PC-3 (cell line): Measurements from ENCODE around the gene LAMB4. TPM values are rescaled to one million over a fixed set of nuclear protein-coding genes. Genes with fewer than 3 reads are reported as not detected.

Experiments
- ATAC-seq: fragments of 200-7000 bp; cut with Tn5 transposase; 2 replicates; pipeline ENCODE4 v1.9.1; 2020; ENCODE audit warnings: mild to moderate bottlenecking, moderate library complexity
- BruUV-seq: library from RNA; stranded (reverse); fragments of 400-500 nt; replicated peaks from 2 replicates; lab custom pipeline; 2021; lab: Mats Ljungman, UMichigan
- CTCF ChIA-PET: fragments of 300-600 bp; sonication (Branson Sonifier 250); formaldehyde crosslinking; loops from one replicate; lab custom pipeline; 2022; ENCODE audit warnings: antibody characterized with exemption; lab: Charles Lee
- POLR2A ChIA-PET: fragments of 300-600 bp; sonication (Branson Sonifier 250); formaldehyde crosslinking; loops from one replicate; lab custom pipeline; 2022; ENCODE audit warnings: antibody characterized with exemption; ENCODE audit not compliant: unreplicated experiment; lab: Charles Lee
- DNase-seq: peaks from one replicate; pipeline ENCODE4 v3.0.0-alpha.2; 2015
- H2AFZ ChIP-seq: fragments of 300-600 bp; sonication (generic); 2 replicates; pipeline ENCODE4 v1.6.0; 2016; ENCODE audit warnings: antibody characterized with exemption, low read length
- H3F3A ChIP-seq: fragments of 300-600 bp; sonication (generic); one replicate; pipeline ENCODE4 v1.6.0; 2017; ENCODE audit warnings: antibody characterized with exemption, low read length, control low read depth, mild to moderate bottlenecking; ENCODE audit not compliant: unreplicated experiment
- H3K27ac ChIP-seq: fragments of 300-600 bp; sonication (generic); 2 replicates; pipeline ENCODE4 v1.5.1; 2016; ENCODE audit warnings: mild to moderate bottlenecking, low read length
- H3K27me3 ChIP-seq: fragments of 300-600 bp; sonication (generic); 2 replicates; pipeline ENCODE4 v1.6.1; 2016; ENCODE audit warnings: low read length, mixed read lengths
- H3K36me3 ChIP-seq: fragments of 300-600 bp; sonication (generic); 2 replicates; pipeline ENCODE4 v1.6.1; 2016; ENCODE audit warnings: low read depth, mixed run types, low read length, mixed read lengths
- H3K4me1 ChIP-seq: fragments of 300-600 bp; sonication (generic); 2 replicates; pipeline ENCODE4 v1.5.1; 2016; ENCODE audit warnings: low read length; ENCODE audit not compliant: insufficient read depth
- H3K4me2 ChIP-seq: fragments of 300-600 bp; sonication (generic); 2 replicates; pipeline ENCODE4 v1.6.0; 2016; ENCODE audit warnings: low read length
- H3K4me3 ChIP-seq: fragments of 300-600 bp; sonication (generic); 2 replicates; pipeline ENCODE4 v1.5.1; 2016; ENCODE audit warnings: mild to moderate bottlenecking, low read length, mixed read lengths
- H3K79me2 ChIP-seq: fragments of 300-600 bp; sonication (generic); 2 replicates; pipeline ENCODE4 v1.6.1; 2017; ENCODE audit warnings: low read length, mixed read lengths
- H3K9ac ChIP-seq: fragments of 300-600 bp; sonication (generic); 2 replicates; pipeline ENCODE4 v1.6.0; 2016; ENCODE audit warnings: mild to moderate bottlenecking, low read length
- H3K9me2 ChIP-seq: fragments of 300-600 bp; sonication (generic); replicated peaks from 2 replicates; pipeline ENCODE4 v1.6.1; 2016; ENCODE audit warnings: mixed run types, low read length, mixed read lengths
- H3K9me3 ChIP-seq: fragments of 300-600 bp; sonication (generic); 2 replicates; pipeline ENCODE4 v1.6.1; 2016; ENCODE audit warnings: low read length, mixed read lengths
- H4K20me1 ChIP-seq: fragments of 300-600 bp; sonication (generic); 2 replicates; pipeline ENCODE4 v1.6.1; 2016; ENCODE audit warnings: low read length, mixed read lengths
- CTCF ChIP-seq: fragments of 300-600 bp; sonication (generic); conservative IDR thresholded peaks from 2 replicates; pipeline ENCODE4 v1.5.1; 2017; ENCODE audit warnings: antibody characterized with exemption, low read depth, mild to moderate bottlenecking, low read length
- EZH2 ChIP-seq: fragments of 300-600 bp; sonication (generic); IDR thresholded peaks from one replicate; pipeline ENCODE4 v1.6.1; 2017; ENCODE audit warnings: antibody characterized with exemption, mild to moderate bottlenecking, low read length; ENCODE audit not compliant: unreplicated experiment
- EZH2phosphoT487 ChIP-seq: fragments of 300-600 bp; sonication (generic); IDR thresholded peaks from 2 replicates; pipeline ENCODE4 v1.6.1; 2018; ENCODE audit warnings: mild to moderate bottlenecking, antibody characterized with exemption, low read length, borderline replicate concordance
- intact Hi-C: fragments of 100-400 bp; cut with micrococcal nuclease; formaldehyde crosslinking; loops from 2 replicates; pipeline ENCODE4 v1.9.0; 2023
- total RNA-seq: library from RNA; depleted of rRNA; stranded (reverse); fragments of >200 nt; gene quantifications from 2 replicates; pipeline ENCODE4 v1.2.3, GENCODE V29; 2014

The LAMB4 gene
- total RNA-seq, 1 experiment from 2014 or later = 0.04 TPM

GRCh38 chr7:108136191-108136688 lies 6.1 kb upstream of the LAMB4 start:
- no peaks in the 10 kb centered on the region for H3K9me2 ChIP-seq
- no peaks in the 10 kb centered on the region for H3K27me3 ChIP-seq
- DNase-seq (no peak), ATAC-seq (no peak)
- TF ChIP-seq EZH2phosphoT487 (no peak), EZH2 (no peak), CTCF (no peak)
- ChIA-PET POLR2A (no interaction called here), CTCF (no interaction called here)
- BruUV-seq = no TSS peak
- H3K9me3 ChIP-seq = no peaks in the 10 kb centered on the region
- H2AFZ ChIP-seq = no peak overlapping the region
- H3K9ac ChIP-seq = no peak overlapping the region
- H3K79me2 ChIP-seq = no peaks in the 10 kb centered on the region
- no peaks in the 10 kb centered on the region for H3K4me1 ChIP-seq
- H3K36me3 ChIP-seq = no peaks in the 10 kb centered on the region
- H3F3A ChIP-seq = no peaks in the 10 kb centered on the region
- intact Hi-C loops = no loop called here
- H4K20me1 ChIP-seq = no peaks in the 10 kb centered on the region
- no peak overlapping the region for H3K27ac ChIP-seq
- H3K4me2 ChIP-seq = no peak overlapping the region
- no peak overlapping the region for H3K4me3 ChIP-seq

DNA sequence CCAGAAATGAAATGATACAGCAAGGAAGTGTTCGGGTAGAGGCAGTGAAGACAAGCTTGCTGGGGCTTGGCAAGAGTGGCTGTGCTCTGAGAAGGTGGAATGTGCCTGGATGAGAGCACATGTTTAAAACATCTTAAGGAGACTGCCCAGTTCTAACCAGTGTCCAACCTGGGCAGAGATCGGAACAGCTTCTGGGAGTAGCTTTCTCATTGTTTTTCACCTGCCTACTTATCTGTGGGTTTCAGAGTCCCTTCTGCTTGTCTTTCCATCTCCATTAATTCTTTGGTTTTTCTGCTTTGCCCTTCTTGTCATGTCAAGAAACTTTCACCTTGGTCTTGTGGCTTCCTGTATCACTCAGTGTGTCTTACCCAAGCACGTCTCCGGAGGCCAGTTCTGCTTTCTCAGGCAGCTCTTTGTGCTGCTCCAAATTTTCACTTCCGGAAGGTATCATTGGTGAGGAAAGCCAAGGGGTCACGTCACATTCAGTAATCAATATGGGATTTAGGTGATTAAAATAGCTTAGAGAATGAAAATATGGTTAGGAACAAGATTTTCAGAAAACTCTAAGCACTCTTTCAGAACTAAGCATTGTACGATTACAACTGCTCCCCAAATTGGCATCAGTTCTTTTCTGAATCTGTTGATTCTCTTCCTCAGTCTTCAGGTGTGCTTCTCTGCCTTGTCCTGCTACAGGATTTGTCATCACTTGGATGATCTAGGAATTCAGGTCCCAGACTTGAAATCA lies 5.5 kb upstream of the LAMB4 start:
- TF ChIP-seq EZH2phosphoT487 (no peak), CTCF (no peak), EZH2 (no peak)
- 0 out of 2 replicates have a peak, but pooled peaks cover 1% of the 10 kb centered on the region for H3K4me1 ChIP-seq
- ChIA-PET CTCF (no interaction called here), POLR2A (no interaction called here)
- no peak overlapping the region for H3K4me2 ChIP-seq
- no peaks in the 10 kb centered on the region for H3F3A ChIP-seq
- no peaks in the 10 kb centered on the region for H3K9me3 ChIP-seq
- H3K27me3 ChIP-seq = no peaks in the 10 kb centered on the region
- DNase-seq (no peak), ATAC-seq (no peak)
- H2AFZ ChIP-seq = no peak overlapping the region
- no peak overlapping the region for H3K4me3 ChIP-seq
- no peak overlapping the region for H3K27ac ChIP-seq
- no peaks in the 10 kb centered on the region for H4K20me1 ChIP-seq
- no TSS peak for BruUV-seq
- no peaks in the 10 kb centered on the region for H3K9me2 ChIP-seq
- H3K9ac ChIP-seq = no peak overlapping the region
- H3K36me3 ChIP-seq = no peaks in the 10 kb centered on the region
- no peaks in the 10 kb centered on the region for H3K79me2 ChIP-seq
- intact Hi-C loops = no loop called here

- ChIA-PET CTCF (no interaction called here), POLR2A (no interaction called here)
- no peaks in the 10 kb centered on the region for H3K79me2 ChIP-seq
- no TSS peak for BruUV-seq
- H3K27ac ChIP-seq = no peak overlapping the region
- no peaks in the 10 kb centered on the region for H4K20me1 ChIP-seq
- H3F3A ChIP-seq = no peaks in the 10 kb centered on the region
- intact Hi-C loops = no loop called here
- no peak overlapping the region for H3K4me2 ChIP-seq
- no peaks in the 10 kb centered on the region for H3K9me2 ChIP-seq
- no peak overlapping the region for H3K4me3 ChIP-seq
- DNase-seq (no peak), ATAC-seq (no peak)
- no peaks in the 10 kb centered on the region for H3K9me3 ChIP-seq
- H3K36me3 ChIP-seq = no peaks in the 10 kb centered on the region
- H3K27me3 ChIP-seq = no peaks in the 10 kb centered on the region
- H3K4me1 ChIP-seq = 0 out of 2 replicates have a peak, but pooled peaks cover 4% of the 10 kb centered on the region
- no peak overlapping the region for H3K9ac ChIP-seq
- no peak overlapping the region for H2AFZ ChIP-seq
- TF ChIP-seq EZH2phosphoT487 (no peak), EZH2 (no peak), CTCF (no peak)
These were observed 4.3 kb upstream of the LAMB4 start for GRCh38 chr7:108134486-108134885.
